Natural killer cell (primary cell): ENCODE measurements around the gene XXYLT1. TPM values are rescaled to one million over a fixed set of nuclear protein-coding genes. Genes with fewer than 3 reads are reported as not detected.

Experiments
- ATAC-seq, 3 donors: fragments of 150-1000 bp in 2 of 3; fragments of 200-7000 bp in 1 of 3; cut with Tn5 transposase; 1 replicate in 1 of 3; 2 replicates in 2 of 3; pipeline ENCODE4 v1.10.0; 2021; ENCODE audit warnings: mild to moderate bottlenecking in 2 of 3, moderate library complexity in 2 of 3
- DNase-seq, 2 donors: peaks; one replicate each; pipeline versions ENCODE4 v3.0.0 to v3.0.0-alpha.2; 2013 to 2021; ENCODE audit warnings: mixed read lengths in 1 of 2
- H3K27ac ChIP-seq: one replicate; pipeline ENCODE4 v1.5.1; 2013; ENCODE audit warnings: mild to moderate bottlenecking, low read length
- H3K27me3 ChIP-seq: one replicate; pipeline ENCODE4 v1.6.1; 2013; ENCODE audit warnings: low read length; ENCODE audit not compliant: control insufficient read depth, insufficient read depth
- H3K36me3 ChIP-seq: one replicate; pipeline ENCODE4 v1.6.1; 2013; ENCODE audit warnings: low read length; ENCODE audit not compliant: control insufficient read depth, insufficient read depth
- H3K4me1 ChIP-seq: one replicate; pipeline ENCODE4 v1.6.1; 2013; ENCODE audit warnings: low read length; ENCODE audit not compliant: control insufficient read depth, insufficient read depth
- H3K4me3 ChIP-seq: one replicate; pipeline ENCODE4 v1.5.1; 2013; ENCODE audit warnings: low read length
- H3K9me3 ChIP-seq: one replicate; pipeline ENCODE4 v1.6.1; 2013; ENCODE audit warnings: low read length; ENCODE audit not compliant: control insufficient read depth, insufficient read depth
- H3K27ac Mint-ChIP-seq, 2 donors: one replicate each; pipeline ENCODE4 v1.8.0; 2022; ENCODE audit warnings: mild to moderate bottlenecking in 2 of 2, mixed read lengths in 2 of 2, moderate library complexity in 1 of 2
- H3K27me3 Mint-ChIP-seq, 2 donors: one replicate each; pipeline ENCODE4 v1.8.0; 2022; ENCODE audit warnings: low read depth in 2 of 2, mixed read lengths in 2 of 2
- H3K36me3 Mint-ChIP-seq: one replicate; pipeline ENCODE4 v1.8.0; 2022; ENCODE audit warnings: mixed read lengths
- H3K4me1 Mint-ChIP-seq, 2 donors: one replicate each; pipeline ENCODE4 v1.8.0; 2022; ENCODE audit warnings: mixed read lengths in 2 of 2
- H3K4me3 Mint-ChIP-seq: one replicate; pipeline ENCODE4 v1.8.0; 2022; ENCODE audit warnings: mild to moderate bottlenecking, moderate library complexity, mixed read lengths
- H3K9me3 Mint-ChIP-seq, 2 donors: one replicate each; pipeline ENCODE4 v1.8.0; 2022; ENCODE audit warnings: mixed read lengths in 2 of 2
- WGBS: methylation state at CpG from one replicate; pipeline ENCODE4 v1.1.7; 2013; ENCODE audit warnings: missing lambda C conversion rate; ENCODE audit not compliant: insufficient coverage; 5-methylcytosine and 5-hydroxymethylcytosine counted together
- intact Hi-C: fragments of 100-400 bp; cut with micrococcal nuclease; formaldehyde crosslinking; loops from one replicate; pipeline ENCODE4 v1.14.2; 2022
- total RNA-seq, 4 donors: library from RNA; stranded (reverse); fragments of 120-200 nt in 1 of 4; gene quantifications; one replicate each; pipeline versions ENCODE4 v1.2.3 to v1.2.4, GENCODE V29; 2013 to 2022
- TF ChIP-seq, protein P1 (sequence below): fragments of 200-600 bp; IDR thresholded peaks from one replicate; pipeline ENCODE4 v1.8.0; 2022; ENCODE audit warnings: antibody characterized with exemption

The XXYLT1 gene
- total RNA-seq, 3 donors from 2014 or later (not counting 1 experiment from before 2014, with no cell fraction given), result 8.7 to 13.6 (median 10.2) TPM

- Mint-ChIP-seq H3K27me3 (no peaks in the 10 kb centered on the region), H3K27ac (no peak overlapping the region), H3K36me3 (no peaks in the 10 kb centered on the region), H3K9me3 (no peaks in the 10 kb centered on the region), H3K4me3 (no peak overlapping the region), H3K4me1 (peaks cover 0 to 4% of the 10 kb centered on the region in 2 donors)
- Histone ChIP-seq H3K27me3 (no peaks in the 10 kb centered on the region), H3K27ac (no peak overlapping the region), H3K9me3 (no peaks in the 10 kb centered on the region), H3K4me1 (peaks cover 4% of the 10 kb centered on the region), H3K4me3 (no peak overlapping the region), H3K36me3 (no peaks in the 10 kb centered on the region)
- 93% methylated on average over 12 of the region's 15 CpGs for WGBS
- no peak for ATAC-seq
- no peak for DNase-seq
- TF ChIP-seq, protein P1, sequence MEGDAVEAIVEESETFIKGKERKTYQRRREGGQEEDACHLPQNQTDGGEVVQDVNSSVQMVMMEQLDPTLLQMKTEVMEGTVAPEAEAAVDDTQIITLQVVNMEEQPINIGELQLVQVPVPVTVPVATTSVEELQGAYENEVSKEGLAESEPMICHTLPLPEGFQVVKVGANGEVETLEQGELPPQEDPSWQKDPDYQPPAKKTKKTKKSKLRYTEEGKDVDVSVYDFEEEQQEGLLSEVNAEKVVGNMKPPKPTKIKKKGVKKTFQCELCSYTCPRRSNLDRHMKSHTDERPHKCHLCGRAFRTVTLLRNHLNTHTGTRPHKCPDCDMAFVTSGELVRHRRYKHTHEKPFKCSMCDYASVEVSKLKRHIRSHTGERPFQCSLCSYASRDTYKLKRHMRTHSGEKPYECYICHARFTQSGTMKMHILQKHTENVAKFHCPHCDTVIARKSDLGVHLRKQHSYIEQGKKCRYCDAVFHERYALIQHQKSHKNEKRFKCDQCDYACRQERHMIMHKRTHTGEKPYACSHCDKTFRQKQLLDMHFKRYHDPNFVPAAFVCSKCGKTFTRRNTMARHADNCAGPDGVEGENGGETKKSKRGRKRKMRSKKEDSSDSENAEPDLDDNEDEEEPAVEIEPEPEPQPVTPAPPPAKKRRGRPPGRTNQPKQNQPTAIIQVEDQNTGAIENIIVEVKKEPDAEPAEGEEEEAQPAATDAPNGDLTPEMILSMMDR, result no peak
- intact Hi-C loops, result no loop called here
Observed at GRCh38 chr3:195171093-195171873, 99.7 kb downstream of the XXYLT1 start.

- no peak for ATAC-seq
- no peaks in the 10 kb centered on the region for H3K27me3 Mint-ChIP-seq
Observed at GRCh38 chr3:195170496-195170895, 100.5 kb downstream of the XXYLT1 start.

GRCh38 chr3:195169011-195169649 is 101.8 kb downstream of the XXYLT1 start:
- no peak overlapping the region for H3K4me3 ChIP-seq
- Mint-ChIP-seq H3K4me3 (no peak overlapping the region), H3K4me1 (peaks cover 7 to 8% of the 10 kb centered on the region in 2 donors), H3K9me3 (no peaks in the 10 kb centered on the region), H3K36me3 (no peaks in the 10 kb centered on the region), H3K27ac (no peak overlapping the region), H3K27me3 (no peaks in the 10 kb centered on the region)
- H3K4me1 ChIP-seq, result peaks cover 4% of the 10 kb centered on the region
- DNase-seq (no peak), ATAC-seq (no peak)
- no peaks in the 10 kb centered on the region for H3K9me3 ChIP-seq
- 95% methylated on average over 22 of the region's 23 CpGs for WGBS
- TF ChIP-seq, protein P1, result no peak
- intact Hi-C loops, result no loop called here
- no peaks in the 10 kb centered on the region for H3K27me3 ChIP-seq
- no peak overlapping the region for H3K27ac ChIP-seq
- no peaks in the 10 kb centered on the region for H3K36me3 ChIP-seq

More at GRCh38 chr3:195170496-195170895, 100.5 kb downstream of the XXYLT1 start:
- no peak for DNase-seq
- 94% methylated on average over 5 of the region's 5 CpGs for WGBS
- H3K27ac Mint-ChIP-seq, result no peak overlapping the region
- peaks cover 4 to 5% of the 10 kb centered on the region in 2 donors for H3K4me1 Mint-ChIP-seq
- Histone ChIP-seq H3K4me1 (peaks cover 4% of the 10 kb centered on the region), H3K4me3 (no peak overlapping the region), H3K27ac (no peak overlapping the region), H3K36me3 (no peaks in the 10 kb centered on the region), H3K9me3 (no peaks in the 10 kb centered on the region), H3K27me3 (no peaks in the 10 kb centered on the region)
- no peaks in the 10 kb centered on the region for H3K36me3 Mint-ChIP-seq
- TF ChIP-seq, protein P1, result no peak
- H3K9me3 Mint-ChIP-seq, result no peaks in the 10 kb centered on the region
- intact Hi-C loops, result no loop called here
- no peak overlapping the region for H3K4me3 Mint-ChIP-seq
